KOPT-K1 (cell line): ENCODE data around the gene IGF2.

ENCODE experiments used
- H3K27ac ChIP-seq: fragments of 200-600 bp; sonication (generic); 2 replicates; pipeline ENCODE4 v1.5.1; 2016; ENCODE audit warnings: antibody characterized with exemption, mild to moderate bottlenecking, low read depth, low read length; ENCODE audit not compliant: poor library complexity, severe bottlenecking
- H3K36me3 ChIP-seq: fragments of 200-600 bp; sonication (generic); 2 replicates; pipeline ENCODE4 v1.5.1; 2017; ENCODE audit warnings: antibody characterized with exemption, mild to moderate bottlenecking, low read length, moderate library complexity; ENCODE audit not compliant: insufficient read depth
- H3K9me3 ChIP-seq: fragments of 200-600 bp; sonication (generic); 2 replicates; pipeline ENCODE4 v1.5.1; 2017; ENCODE audit warnings: antibody characterized with exemption, low read length, mild to moderate bottlenecking; ENCODE audit not compliant: insufficient read depth, poor library complexity, severe bottlenecking

The IGF2 gene

DNA sequence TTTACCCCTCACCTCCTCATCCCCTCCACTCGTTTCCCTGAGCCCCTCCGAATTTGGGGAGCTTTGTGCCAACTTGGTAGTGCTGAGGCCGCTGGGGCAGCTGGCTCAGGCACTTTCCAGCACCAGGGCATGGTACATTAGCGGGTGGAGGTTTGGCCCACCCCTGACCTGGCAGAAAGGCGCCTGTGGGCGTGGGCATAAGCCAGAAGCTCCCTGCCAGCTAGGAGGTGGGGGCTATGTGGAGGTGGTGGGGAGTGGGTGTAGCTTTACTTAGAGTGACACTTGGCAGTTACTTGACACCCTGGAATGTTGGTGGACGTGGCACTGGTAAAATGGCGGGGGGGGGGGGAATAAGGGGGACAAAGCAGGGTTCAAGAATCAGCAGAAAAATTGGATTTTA lies 10.3 kb upstream of the IGF2 start:
- H3K36me3 ChIP-seq, result no peaks in the 10 kb centered on the region
- H3K27ac ChIP-seq, result no peak overlapping the region
- H3K9me3 ChIP-seq, result no peaks in the 10 kb centered on the region

DNA sequence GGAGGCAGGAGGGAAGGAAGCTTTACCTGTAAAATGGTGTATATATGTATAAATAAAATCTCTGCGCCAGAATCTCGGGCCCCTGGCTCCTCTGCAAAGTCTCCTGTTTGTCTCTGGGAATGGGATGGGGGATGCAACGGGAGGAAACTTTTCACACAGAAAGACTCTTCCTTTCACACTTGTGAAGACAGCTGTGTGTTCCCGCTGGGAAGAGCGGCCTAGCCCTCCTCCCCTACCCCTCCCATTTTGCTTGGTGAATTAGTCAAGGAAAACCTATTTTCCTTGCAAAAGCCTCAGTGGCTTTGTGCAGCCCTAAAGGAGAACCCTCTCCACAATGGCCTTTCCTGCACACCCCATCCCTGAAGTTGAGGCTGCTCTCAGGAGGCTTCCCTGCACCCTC lies 9.4 kb upstream of the IGF2 start:
- H3K36me3 ChIP-seq, result no peaks in the 10 kb centered on the region
- no peak overlapping the region for H3K27ac ChIP-seq
- H3K9me3 ChIP-seq, result no peaks in the 10 kb centered on the region

DNA sequence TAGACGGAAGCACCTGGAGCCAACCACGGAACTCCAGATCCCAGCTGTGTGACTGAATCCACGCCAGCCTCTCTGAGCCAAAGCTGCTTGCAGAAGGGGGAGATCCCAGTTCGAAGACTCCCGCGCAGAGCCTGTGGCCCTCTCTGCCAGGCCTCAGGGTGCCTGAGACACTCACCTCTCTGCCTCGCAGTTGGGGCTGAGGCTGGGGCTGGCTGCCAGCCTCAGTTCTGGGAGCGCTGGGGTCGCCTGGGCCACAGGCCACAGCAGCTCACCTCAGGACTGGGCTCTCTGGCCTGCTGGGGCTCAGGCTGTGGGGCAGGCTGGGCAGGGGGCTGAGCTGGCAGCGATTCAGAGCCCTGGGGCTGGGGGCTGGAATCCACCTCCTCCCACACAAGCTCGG lies 8.2 kb upstream of the IGF2 start:
- Histone ChIP-seq H3K27ac (no peak overlapping the region), H3K36me3 (no peaks in the 10 kb centered on the region)

DNA sequence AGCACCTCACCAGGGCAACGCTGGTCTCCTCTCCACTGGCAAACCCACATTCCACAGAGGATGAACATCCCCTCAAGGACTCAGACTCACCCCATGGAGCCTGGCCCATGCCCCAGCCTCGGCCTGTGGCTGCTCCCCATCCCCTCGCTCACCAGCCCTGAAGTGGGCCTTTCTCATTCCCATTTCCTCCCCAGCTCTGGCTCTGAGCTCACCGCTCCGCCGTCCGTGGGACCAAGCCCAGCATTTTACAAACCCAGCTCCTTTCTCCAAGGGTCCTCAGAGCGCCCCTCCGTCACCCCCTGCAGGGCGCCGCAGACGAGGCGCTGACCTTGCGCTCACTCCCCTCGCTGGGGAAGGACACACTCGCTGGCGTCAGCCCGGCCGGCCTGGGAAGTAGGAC lies 6.9 kb upstream of the IGF2 start:
- no peak overlapping the region for H3K27ac ChIP-seq

More for the DNA sequence above, 8.2 kb upstream of the IGF2 start:
- H3K9me3 ChIP-seq, result no peaks in the 10 kb centered on the region

DNA sequence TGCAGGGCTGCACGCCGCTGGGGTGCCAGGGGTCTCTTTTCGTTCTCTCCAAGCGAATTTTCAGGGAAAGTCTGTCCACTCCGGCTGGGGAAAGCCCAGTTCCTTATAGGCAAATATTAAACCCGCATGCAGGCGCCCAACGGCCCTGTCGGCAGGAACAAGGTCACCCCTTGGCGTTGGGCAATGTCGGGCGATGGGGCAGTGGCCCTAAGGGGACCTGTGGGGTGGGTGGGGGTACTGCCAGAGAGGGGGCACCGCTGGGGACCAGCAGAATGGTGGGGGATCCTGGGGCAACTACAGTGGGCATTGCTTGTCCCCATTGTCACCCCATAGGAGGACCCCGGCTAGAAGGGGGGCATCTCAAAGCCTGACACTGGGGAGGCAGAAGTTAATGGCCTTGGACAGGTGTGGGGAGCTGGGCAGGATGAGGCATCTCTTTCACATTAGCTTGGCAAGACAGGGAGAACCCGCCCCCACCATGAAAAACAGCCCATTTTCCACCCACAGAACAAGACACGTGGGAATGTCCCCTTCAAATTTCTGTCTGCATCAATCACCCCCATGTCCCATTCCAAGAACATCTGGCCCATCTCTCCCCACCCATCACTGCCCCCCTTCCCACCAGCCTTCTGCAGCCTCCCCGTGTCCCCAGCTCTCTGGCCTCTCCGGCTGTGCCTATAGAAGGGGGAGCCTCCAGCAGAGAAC lies 5.5 kb upstream of the IGF2 start:
- Histone ChIP-seq H3K36me3 (no peaks in the 10 kb centered on the region), H3K27ac (no peak overlapping the region), H3K9me3 (no peaks in the 10 kb centered on the region)

More for the DNA sequence above, 6.9 kb upstream of the IGF2 start:
- Histone ChIP-seq H3K36me3 (no peaks in the 10 kb centered on the region), H3K9me3 (no peaks in the 10 kb centered on the region)

DNA sequence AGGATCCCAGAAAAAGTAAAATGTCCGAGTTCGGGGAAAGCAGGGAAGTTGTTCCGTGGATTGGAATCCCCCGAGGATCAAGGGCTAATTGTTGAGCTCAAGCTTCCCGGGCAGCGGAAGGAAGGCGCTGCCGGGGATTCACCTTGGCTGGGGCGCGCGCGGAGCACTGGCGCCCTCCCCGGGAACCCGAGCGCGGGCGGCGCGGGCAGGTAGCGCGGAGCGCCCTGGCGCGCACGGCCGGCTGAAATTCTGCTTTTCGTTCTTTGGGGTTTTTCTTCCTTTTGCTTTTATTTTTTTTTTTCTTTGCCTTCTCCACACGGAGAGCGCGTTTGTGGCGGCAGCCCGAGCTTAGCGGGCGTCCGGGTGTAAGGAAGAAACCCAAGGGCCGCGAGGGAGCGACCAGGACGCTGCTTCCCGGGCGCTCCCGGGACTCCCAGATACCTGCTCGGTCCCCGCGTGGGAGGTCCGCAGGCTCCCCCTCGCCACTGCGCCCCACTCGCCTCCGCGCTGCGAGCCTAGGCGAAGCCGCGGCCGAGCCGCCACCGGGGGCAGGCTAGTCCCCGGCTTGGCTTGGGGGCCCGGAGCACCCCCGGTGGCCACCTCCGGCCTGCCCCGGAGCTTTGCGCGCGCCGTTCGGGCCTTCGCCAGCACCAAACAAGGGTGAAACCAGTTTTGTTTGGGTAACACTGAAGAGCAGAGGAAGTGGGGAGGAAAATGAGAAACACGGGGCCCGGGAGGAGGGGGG lies 4.8 kb upstream of the IGF2 start:
- Histone ChIP-seq H3K9me3 (no peaks in the 10 kb centered on the region), H3K27ac (no peak overlapping the region), H3K36me3 (no peaks in the 10 kb centered on the region)

DNA sequence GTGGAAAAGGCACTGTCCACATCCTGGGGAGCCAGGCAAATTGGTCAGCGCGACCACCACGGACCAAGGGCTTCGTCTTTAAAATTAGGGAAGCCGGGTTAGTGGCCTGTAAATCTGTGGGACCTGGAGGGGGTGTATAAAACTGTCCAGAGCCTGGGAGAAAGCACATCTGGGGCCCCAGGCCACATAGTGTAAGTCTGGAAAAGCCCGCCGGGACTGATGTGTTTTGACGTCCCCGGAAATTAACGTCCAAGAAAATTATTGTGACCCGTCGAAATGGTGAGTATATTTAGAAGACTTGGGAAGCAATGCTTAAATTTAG lies 4.2 kb upstream of the IGF2 start:
- Histone ChIP-seq H3K27ac (no peak overlapping the region), H3K9me3 (no peaks in the 10 kb centered on the region), H3K36me3 (no peaks in the 10 kb centered on the region)

DNA sequence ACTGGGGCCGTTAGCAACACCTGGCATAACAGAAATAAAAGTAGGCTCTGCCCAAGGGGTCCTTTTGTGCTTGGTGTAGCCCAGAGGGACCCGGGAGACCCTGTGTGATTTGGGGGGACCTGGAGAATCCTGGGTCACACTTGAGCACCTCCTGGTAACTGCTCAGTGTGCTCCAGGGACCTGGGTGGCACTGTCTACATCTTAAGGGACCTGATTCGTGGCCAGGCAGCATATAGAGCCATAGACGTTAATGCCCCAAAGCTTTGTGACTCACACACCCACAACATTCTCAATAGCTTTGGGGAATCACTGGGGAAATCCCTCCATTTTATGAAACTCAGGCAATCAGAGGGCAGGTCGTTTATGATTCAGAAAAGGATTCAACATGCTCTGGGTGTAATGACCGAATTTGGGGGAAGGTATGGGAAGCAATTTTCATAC lies 3.6 kb upstream of the IGF2 start:
- Histone ChIP-seq H3K9me3 (no peaks in the 10 kb centered on the region), H3K36me3 (no peaks in the 10 kb centered on the region), H3K27ac (no peak overlapping the region)

DNA sequence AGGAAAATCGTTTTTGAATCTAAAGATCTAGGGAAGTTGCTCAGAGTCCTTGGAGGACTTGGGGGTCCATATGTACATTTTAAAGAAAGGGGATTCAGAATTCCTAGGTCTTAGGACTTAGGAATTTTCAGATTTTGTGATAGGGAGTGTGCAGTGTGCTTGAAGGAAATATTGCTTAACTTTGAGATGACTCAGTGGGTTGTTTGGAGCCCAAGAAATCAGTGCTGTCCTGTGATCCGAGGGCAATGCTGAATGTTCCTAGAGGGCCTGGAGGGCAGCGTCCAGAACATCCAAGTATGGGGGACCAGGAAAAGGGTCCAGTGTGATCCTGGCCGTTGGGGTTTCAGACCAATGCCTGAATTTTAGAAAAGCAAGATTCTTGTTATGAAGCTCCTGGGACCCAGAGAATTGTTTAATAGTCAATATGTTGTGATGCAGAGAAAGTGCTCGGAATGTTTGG lies 3.1 kb upstream of the IGF2 start:
- H3K9me3 ChIP-seq, result no peaks in the 10 kb centered on the region
- H3K36me3 ChIP-seq, result no peaks in the 10 kb centered on the region
- no peak overlapping the region for H3K27ac ChIP-seq

DNA sequence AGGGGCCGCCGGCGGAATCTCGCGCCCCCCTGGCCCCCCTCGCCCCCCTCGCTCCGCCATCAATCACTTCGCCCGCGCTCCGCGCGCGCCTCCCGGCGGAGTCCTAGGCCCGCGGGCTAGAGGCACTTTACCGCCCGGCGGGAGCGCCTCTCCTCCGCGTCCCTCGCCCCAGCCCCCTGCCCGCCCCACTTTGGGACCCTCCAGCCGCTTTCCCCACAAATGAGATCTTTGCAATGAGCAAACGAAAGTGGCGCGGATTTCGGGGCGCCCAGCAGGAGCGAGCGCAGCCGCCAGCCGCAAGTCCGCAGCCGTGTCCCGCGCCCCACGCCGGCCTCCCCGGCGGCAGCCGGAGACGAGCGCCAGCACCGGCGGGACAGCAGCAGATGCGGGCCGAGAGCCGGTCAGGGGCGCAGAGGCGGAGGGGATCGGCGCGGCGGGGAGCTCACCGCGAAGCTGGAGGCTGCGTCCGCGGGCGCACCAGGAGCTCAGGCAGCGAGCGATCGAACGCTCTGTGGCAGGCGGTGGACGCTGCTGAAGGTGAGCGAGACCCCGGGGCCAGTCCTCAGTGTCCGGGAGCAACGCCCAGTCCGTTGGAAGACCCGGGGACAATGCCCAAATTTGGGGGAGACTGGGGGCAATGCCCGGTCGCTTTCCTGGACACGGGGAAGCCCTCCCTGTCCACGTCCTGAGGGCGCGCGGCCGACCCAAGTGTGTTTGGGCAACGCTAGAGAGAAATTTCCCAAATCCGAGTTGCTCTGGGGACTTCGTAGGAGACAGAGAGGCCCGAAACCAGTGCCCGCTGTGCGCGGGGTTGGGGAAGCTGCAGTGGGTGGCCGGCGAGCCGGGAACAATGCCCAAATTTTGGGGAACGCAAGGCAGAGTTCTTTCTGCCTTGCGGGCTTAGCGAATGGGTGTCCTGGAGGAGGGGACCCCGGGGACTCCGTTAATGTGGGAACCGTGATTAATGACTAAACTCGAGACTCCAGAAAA lies 1.5 kb upstream of the IGF2 start:
- no peak overlapping the region for H3K27ac ChIP-seq
- H3K9me3 ChIP-seq, result no peaks in the 10 kb centered on the region
- H3K36me3 ChIP-seq, result no peaks in the 10 kb centered on the region

DNA sequence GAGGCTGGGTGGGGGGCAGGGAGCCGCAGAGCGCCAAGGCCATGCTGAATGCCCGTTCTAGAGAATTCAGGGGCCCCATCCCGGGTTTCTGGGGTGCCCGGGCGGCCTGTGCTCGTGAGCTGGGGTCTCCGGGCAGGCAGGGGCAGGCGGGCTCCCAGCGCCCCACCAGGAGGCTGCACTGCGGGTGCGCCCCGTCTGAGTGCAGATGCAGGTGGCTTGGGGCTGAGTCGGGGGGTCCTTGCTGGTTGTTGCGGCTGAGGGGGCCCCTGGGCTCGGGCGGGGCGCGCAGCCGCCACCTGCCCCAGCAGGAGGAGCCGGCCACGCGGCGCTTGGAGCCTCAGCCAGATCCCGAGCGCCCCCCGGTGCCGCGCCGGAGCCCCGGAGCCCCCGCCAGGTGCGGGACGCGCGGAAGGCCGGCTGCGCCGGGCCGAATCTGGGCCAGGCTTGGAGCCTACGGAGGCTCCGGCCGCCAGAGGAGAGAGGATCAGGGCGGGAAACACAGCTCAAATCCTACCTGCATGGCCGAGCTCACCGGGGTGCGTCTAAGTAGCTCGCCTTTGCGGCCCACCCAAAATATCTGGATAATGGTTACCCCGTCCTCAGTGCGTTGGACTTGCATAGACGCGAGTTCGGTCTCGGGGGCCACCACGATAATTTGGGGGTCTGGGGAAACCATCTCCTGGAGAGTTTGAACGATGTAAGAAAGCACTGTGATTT lies 590 bp upstream of the IGF2 start:
- Histone ChIP-seq H3K27ac (no peak overlapping the region), H3K9me3 (no peaks in the 10 kb centered on the region), H3K36me3 (no peaks in the 10 kb centered on the region)

DNA sequence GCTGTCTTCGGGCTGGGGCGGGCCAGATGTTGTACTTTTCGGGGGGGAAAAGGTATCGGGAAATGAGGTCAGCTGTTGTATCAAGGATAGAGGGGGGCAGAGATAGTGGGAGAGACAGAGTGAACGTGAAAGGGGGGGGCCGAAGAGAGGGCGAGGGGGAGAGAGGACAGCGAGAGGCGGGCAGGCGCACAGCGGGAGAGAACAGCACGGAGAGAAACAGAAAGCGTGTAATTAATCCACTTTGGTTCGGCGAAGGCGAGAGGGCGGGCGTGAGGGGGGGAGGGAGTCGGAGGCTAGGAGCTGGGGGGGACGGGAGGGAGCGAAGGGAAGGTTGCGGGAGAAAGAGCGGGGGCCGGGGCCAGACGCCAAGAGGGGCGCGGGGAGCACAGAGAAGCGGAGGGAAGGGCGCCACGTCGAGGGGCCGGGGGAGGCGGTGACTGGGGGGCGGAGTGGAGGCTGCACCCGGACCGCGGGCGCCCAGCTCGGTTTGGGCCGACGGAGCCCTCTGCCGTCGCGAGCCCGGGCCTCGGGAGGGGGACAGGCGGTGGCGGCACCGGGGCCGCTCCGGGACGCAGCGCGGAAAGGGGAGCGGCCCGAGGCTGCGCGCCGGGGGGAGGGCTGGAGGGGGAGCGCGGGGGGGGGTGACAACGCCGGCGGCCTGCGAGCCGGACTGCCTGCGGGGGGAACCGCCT lies 612 bp downstream of the IGF2 start:
- H3K36me3 ChIP-seq, result no peaks in the 10 kb centered on the region
- no peak overlapping the region for H3K27ac ChIP-seq
- H3K9me3 ChIP-seq, result no peaks in the 10 kb centered on the region

DNA sequence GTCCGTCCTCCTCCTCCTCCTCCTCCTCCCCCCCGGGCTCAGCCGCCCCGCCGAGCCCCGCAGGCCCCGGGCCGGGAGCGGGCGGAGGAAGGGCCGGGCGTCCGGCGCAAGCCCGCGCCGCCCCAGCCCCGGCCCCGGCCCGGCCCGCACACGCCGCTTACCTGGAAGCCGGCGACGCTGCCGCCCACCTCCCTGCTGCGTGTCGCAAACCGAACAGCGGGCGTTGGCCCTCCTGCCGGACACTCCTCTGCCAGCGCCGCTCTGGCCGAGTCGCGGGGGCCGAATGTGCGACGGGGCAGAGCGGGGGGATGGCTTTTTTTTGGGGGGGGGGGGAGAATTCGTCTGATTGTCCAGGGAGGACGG lies 1.1 kb downstream of the IGF2 start:
- Histone ChIP-seq H3K9me3 (no peaks in the 10 kb centered on the region), H3K27ac (no peak overlapping the region), H3K36me3 (no peaks in the 10 kb centered on the region)
